Measurements from ENCODE around the gene CIAO3. TPM values are rescaled to one million over a fixed set of nuclear protein-coding genes. Genes with fewer than 3 reads are reported as not detected.
"Not testable (repeated sequence)": the region's sequence is repeated elsewhere in the genome, so short reads cannot be mapped to it uniquely, and the experiment has no call there.

The CIAO3 gene
- polyA plus RNA-seq, 3 donors from 2014 or later: 4.6 to 25.5 (median 17.5) TPM

DNA sequence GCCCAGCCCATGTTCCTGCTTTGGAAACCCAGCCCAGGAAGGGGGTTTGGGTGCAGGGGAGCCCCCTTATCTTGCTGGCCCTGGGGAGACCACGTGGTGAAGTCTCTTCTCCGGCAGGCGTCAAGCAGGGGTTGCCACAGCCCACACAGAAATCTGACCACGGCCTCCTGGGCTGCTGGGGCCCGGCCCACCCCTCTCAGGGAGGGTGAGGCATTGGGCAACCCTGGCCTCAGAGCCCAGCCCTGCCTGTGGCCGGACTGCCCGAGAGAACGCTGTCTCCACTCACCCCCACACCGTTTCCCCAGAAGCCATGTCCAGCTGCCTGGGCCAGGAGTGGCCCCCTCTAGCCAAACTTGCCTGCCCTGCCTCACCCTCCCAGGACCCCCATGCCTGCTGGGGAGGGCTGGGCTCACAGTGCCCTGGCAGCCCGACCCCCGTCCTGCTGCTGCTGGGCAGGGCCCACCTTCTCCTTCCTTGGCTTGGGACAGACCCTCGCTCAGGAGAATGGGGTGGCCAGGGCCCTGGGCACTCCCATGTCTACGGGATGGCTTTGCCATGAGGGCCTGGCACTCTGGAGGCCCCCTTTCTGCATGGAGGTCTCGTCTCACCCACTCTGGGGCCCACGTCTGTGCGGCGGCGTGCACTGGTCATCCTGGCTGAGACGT is 40.7 kb upstream of the CIAO3 start:
- H3K27ac Mint-ChIP-seq: no peak overlapping the region
- DNase-seq: no peak
- H3K4me1 Mint-ChIP-seq: peaks cover 0 to 2% of the 10 kb centered on the region in 2 donors
- no peak overlapping the region for H3K4me3 Mint-ChIP-seq
- H3K27me3 Mint-ChIP-seq (ENCODE audit: low read depth in 3 of 3): peaks cover 0 to 3% (median 0%) of the 10 kb centered on the region in 3 donors
- no peaks in the 10 kb centered on the region for H3K36me3 Mint-ChIP-seq
- H3K9me3 Mint-ChIP-seq: no peaks in the 10 kb centered on the region

DNA sequence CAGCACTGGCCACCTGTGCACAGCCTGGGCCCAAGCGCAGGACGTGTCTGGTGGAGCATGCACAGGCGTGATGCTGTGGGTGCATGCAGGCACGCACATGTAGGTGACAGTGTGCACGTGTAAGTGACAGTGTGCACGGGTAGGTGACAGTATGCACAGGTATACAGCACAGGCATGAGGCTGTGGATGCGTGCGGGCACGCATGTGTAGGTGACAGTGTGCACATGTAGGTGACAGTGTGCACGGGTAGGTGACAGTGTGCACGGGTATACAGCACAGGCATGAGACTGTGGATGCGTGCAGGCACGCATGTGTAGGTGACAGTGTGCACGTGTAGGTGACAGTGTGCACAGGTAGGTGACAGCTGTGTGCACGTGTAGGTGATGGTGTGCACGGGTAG is 39.5 kb upstream of the CIAO3 start:
- Mint-ChIP-seq H3K9me3 (no peaks in the 10 kb centered on the region), H3K27ac (no peak overlapping the region), H3K4me1 (no peaks in the 10 kb centered on the region), H3K36me3 (no peaks in the 10 kb centered on the region), H3K27me3 (ENCODE audit: low read depth in 3 of 3) (peaks cover 0 to 3% (median 2%) of the 10 kb centered on the region in 3 donors), H3K4me3 (peak overlapping the region in 1 of 5 donors; percentile 6)
- no peak for DNase-seq

DNA sequence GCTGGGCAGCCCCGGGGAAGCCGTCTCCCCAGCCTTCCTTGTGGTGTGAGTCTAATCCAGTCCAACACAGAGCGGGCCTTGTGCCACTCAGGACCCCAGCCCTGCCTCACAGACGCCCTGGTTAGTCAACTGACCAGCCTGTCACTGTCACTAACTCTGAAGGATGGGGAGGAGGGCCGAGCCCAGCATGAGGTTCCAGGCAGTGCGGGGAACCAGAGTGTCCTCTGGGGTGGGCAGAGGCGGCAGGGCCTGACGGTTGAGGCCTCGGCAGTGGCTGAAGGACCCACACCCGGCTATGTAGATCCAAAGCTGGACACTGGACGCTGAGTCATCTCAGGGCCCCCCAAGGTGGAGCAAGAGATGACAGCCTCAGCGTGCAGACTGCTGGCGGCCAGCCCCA is 38.8 kb upstream of the CIAO3 start:
- Mint-ChIP-seq H3K27ac (no peak overlapping the region), H3K4me3 (no peak overlapping the region), H3K36me3 (no peaks in the 10 kb centered on the region), H3K27me3 (ENCODE audit: low read depth in 3 of 3) (peaks cover 0 to 3% (median 2%) of the 10 kb centered on the region in 3 donors), H3K9me3 (no peaks in the 10 kb centered on the region), H3K4me1 (no peaks in the 10 kb centered on the region)
- no peak for DNase-seq

DNA sequence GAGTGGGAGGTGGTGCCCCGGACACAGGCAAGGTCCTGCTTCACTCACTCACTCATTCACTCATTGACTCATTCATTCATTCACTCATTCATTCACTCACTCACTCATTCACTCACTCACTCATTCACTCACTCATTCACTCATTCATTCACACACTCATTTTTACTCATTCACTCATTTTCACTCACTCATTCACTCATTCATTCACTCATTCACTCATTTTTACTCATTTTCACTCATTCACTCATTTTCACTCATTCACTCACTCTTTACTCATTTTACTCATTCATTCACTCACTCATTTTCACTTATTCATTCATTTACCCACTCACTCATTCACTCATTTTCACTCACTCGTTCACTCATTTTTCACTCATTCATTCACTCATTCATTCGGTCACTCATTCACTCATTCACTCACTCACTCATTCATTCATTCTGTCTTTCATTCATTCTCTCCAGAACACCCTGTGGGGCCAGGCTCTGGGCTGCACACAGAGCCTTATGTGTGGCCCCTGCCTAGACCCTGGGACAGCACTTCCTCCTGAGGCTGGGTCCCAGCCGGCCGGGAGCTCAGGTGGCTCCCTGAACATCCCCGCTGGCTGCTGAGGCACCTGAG is 38.2 kb upstream of the CIAO3 start:
- no peak overlapping the region for H3K27ac Mint-ChIP-seq
- no peaks in the 10 kb centered on the region for H3K4me1 Mint-ChIP-seq
- no peak for DNase-seq
- no peaks in the 10 kb centered on the region for H3K36me3 Mint-ChIP-seq
- H3K27me3 Mint-ChIP-seq (ENCODE audit: low read depth in 3 of 3): peaks cover 0 to 3% (median 2%) of the 10 kb centered on the region in 3 donors
- H3K4me3 Mint-ChIP-seq: no peak overlapping the region
- H3K9me3 Mint-ChIP-seq: no peaks in the 10 kb centered on the region

DNA sequence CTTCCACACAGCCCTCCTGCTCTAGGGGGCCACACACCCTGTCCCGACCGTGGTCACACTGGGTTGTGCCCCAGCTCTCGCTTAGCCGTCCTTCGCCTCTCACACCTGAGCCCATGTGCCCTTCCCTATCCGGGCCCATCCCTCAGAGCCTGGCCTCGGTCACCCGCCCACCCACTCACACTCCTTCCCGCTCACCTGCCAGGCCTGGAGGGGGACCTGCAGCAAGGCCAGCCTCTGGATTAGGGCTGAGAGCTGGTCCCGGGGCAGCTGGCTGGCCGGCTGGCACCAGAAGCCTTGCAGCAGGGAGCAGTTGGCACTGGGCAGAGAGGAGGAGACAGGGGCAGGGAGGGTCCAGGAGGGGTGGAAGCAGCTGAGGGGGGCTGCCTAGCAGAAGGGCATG is 37.6 kb upstream of the CIAO3 start:
- no peak overlapping the region for H3K4me3 Mint-ChIP-seq
- no peak overlapping the region for H3K27ac Mint-ChIP-seq
- no peak for DNase-seq
- H3K36me3 Mint-ChIP-seq: no peaks in the 10 kb centered on the region
- no peaks in the 10 kb centered on the region for H3K4me1 Mint-ChIP-seq
- H3K27me3 Mint-ChIP-seq (ENCODE audit: low read depth in 3 of 3): peaks cover 0 to 3% (median 2%) of the 10 kb centered on the region in 3 donors
- no peaks in the 10 kb centered on the region for H3K9me3 Mint-ChIP-seq

DNA sequence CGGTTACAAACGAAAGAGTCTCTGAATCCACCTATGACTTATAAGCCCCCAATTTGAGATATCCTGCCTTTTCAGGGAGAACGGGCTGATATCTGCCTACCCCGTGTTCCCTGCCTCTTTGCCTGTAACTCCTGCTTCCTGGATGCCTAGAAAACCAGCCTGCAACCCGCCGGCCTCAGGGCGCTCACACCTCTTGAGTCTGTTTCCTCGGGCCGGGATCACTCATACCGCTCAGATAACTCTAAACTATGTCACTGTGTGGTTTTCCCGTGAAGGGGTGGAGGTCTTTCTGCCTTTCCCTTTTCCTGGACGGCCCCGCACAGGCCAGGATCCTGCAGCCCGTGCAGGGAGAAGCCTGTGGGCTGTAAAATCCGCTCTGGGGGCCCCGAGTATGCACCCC is 37.0 kb upstream of the CIAO3 start:
- DNase-seq: no peak
- Mint-ChIP-seq H3K4me1 (no peaks in the 10 kb centered on the region), H3K9me3 (no peaks in the 10 kb centered on the region), H3K27me3 (ENCODE audit: low read depth in 3 of 3) (peaks cover 0 to 3% (median 2%) of the 10 kb centered on the region in 3 donors), H3K27ac (no peak overlapping the region), H3K4me3 (no peak overlapping the region), H3K36me3 (no peaks in the 10 kb centered on the region)

DNA sequence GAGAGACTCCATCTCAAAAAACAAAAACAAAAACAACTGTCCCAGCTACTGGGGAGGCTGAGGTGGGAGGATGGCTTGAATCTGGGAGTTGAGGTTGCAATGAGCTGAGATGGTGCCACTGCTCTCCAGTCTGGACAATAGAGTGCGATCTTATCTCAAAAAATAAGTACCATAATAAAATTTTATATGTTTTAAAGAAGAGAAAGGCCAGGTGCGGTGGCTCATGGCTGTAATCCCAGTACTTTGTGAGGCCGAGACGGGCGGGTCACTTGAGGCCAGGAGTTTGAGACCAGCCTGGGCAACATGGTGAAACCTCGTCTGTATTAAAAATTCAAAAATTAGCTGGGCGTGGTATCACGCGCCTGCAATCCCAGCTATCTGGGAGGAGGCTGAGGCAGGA is 36.0 kb upstream of the CIAO3 start:
- H3K9me3 Mint-ChIP-seq: no peaks in the 10 kb centered on the region

DNA sequence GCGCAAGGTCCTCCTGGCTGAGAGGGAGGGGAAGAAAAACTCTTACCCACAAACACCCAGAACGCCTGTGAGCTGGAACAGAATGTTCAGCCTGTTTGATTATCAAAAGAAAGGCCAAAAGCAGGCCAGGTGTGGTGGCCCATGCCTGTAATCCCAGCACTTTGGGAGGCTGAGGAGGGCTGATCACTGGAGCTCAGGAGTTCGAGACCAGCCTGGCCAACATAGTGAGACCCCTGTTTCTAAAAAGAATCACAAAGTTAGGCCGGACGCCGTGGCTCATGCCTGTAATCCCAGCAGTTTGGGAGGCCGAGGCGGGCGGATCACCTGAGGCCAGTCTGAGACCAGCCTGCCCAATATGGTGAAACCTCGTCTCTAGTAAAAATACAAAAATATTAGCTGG is 35.5 kb upstream of the CIAO3 start:
- not testable (repeated sequence) for H3K27ac Mint-ChIP-seq, H3K4me1 Mint-ChIP-seq

More for the DNA sequence above, 36.0 kb upstream of the CIAO3 start:
- Mint-ChIP-seq H3K27ac (no peak overlapping the region), H3K4me3 (no peak overlapping the region), H3K4me1 (no peaks in the 10 kb centered on the region), H3K27me3 (ENCODE audit: low read depth in 3 of 3) (peaks cover 0 to 3% (median 2%) of the 10 kb centered on the region in 3 donors), H3K36me3 (no peaks in the 10 kb centered on the region)
- no peak for DNase-seq

DNA sequence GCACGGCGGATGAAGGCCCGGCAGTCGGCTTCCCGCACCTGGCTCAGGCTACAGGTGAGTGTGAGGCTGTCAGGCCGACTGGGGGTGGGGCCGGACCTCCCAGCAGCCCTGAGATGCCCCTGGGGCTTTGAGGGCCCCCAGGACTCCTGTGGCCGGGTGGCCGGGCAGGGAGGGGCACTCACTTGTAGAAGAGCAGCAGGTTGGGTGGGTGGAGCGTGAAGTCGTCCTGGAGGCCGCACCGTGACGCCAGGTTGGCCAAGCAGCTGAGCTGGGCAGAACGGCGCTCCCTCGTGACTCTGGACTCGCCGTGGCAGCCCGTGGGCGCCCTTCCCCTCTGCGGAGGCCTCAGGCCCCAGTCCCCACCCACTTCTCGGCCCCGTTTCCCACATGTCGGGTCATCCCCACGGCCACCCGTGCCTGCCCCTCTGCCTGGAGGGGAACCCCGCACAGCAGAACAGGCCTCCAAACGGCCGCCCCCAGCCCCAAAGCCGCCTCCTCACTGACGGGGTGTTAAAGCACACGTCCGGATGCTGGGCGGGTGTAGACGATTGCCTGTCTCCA is 34.5 kb upstream of the CIAO3 start:
- Mint-ChIP-seq H3K27me3 (ENCODE audit: low read depth in 3 of 3) (peaks cover 0 to 3% (median 2%) of the 10 kb centered on the region in 3 donors), H3K36me3 (no peaks in the 10 kb centered on the region), H3K4me1 (no peaks in the 10 kb centered on the region), H3K4me3 (no peak overlapping the region), H3K27ac (no peak overlapping the region), H3K9me3 (no peaks in the 10 kb centered on the region)
- DNase-seq: no peak

More for the DNA sequence above, 35.5 kb upstream of the CIAO3 start:
- H3K27me3 Mint-ChIP-seq (ENCODE audit: low read depth in 3 of 3); DNase-seq; H3K36me3 Mint-ChIP-seq; H3K9me3 Mint-ChIP-seq; H3K4me3 Mint-ChIP-seq: not testable (repeated sequence)

DNA sequence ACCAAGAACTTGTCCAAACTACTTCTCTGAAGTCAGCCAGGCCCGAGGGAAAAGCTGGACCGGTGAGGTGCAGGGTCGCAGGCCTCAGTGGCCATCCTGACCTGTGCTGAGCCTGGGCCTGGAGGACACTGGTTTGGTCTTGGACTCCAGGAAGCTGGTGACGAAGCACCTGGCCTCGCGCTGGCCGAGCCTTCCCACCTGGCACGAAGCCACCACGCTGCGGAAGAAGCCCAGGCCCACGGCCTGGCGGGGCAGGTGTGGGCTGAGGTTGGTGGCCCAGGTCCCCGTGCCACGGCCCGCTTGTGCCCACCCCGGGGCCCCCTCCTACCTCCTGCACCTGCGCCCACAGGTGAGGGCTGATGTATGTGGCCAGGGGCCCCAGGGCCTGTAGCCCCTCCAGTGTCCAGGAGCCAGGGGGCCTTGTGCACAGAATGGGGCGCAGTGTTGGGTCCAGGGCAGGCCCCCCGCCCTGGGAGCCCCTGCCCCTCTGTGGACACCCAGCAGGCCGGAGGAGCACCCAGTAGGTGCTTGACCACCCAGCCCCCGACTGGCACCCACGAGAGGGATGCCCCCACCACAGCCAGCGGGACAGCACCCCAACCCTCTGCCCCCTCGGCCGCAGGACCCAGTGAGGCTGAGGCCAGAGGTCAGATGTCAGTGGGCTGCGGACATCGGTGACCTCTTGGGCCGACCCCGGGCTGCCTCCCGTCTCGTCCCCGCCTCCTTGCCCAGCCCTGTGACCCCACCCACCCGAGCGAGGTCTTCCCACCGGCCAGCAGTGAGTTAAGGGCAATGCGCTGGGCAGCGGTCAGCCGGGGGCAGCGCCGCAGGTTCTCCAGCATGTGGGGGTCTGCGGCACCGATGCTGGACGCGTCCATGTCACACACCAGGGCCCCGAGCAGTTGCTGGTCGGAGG is 33.5 kb upstream of the CIAO3 start:
- no peaks in the 10 kb centered on the region for H3K9me3 Mint-ChIP-seq
- DNase-seq: no peak
- peaks cover 0 to 3% (median 2%) of the 10 kb centered on the region in 3 donors for H3K27me3 Mint-ChIP-seq (ENCODE audit: low read depth in 3 of 3)
- H3K27ac Mint-ChIP-seq: no peak overlapping the region
- no peak overlapping the region for H3K4me3 Mint-ChIP-seq
- H3K36me3 Mint-ChIP-seq: no peaks in the 10 kb centered on the region
- H3K4me1 Mint-ChIP-seq: no peaks in the 10 kb centered on the region

DNA sequence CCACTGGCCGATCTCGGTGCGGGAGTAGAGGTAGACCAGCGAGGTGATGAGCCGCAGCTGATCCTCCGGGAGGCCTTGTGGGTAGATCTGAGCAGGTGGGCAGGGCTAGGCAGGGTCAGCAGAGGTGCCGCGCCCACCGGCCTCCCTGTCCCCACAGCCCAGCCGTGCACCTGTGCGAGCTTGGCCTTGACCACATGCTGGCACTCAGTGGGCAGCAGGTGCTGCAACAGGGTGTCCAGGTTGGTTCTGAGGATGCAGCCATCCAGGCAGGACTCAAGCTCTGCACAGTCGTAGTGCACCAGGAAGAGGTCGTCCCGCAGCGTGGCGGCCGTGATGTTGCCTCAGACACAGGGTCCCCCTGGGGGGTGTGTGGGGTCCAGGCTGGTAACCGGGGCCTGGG is 32.2 kb upstream of the CIAO3 start:
- Mint-ChIP-seq H3K4me3 (no peak overlapping the region), H3K9me3 (no peaks in the 10 kb centered on the region), H3K27me3 (ENCODE audit: low read depth in 3 of 3) (peaks cover 0 to 3% (median 2%) of the 10 kb centered on the region in 3 donors), H3K27ac (no peak overlapping the region), H3K4me1 (no peaks in the 10 kb centered on the region), H3K36me3 (no peaks in the 10 kb centered on the region)
- no peak for DNase-seq

DNA sequence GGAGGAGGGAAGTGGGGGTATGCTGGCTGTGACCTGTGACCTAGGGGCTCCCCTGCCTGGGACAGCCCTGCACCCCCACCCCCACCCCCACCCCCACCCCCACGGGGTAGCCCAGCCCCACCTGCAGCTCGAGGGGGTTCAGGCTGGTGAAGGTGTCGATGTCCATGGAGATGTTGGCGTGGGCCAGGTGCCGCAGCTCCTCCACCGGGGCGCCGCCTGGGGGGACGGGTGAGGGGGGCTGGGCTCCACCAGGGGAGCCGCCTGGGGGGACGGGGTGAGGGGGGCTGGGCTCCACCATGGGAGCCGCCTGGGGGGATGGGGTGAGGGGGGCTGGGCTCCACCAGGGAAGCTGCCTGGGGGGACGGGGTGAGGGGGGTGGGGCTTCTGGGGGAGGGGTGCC is 29.6 kb upstream of the CIAO3 start:
- no peaks in the 10 kb centered on the region for H3K4me1 Mint-ChIP-seq
- no peak for DNase-seq
- no peak overlapping the region for H3K4me3 Mint-ChIP-seq
- H3K27ac Mint-ChIP-seq: no peak overlapping the region
- H3K36me3 Mint-ChIP-seq: no peaks in the 10 kb centered on the region
- peaks cover 0 to 2% (median 1%) of the 10 kb centered on the region in 3 donors for H3K27me3 Mint-ChIP-seq (ENCODE audit: low read depth in 3 of 3)
- H3K9me3 Mint-ChIP-seq: no peaks in the 10 kb centered on the region

DNA sequence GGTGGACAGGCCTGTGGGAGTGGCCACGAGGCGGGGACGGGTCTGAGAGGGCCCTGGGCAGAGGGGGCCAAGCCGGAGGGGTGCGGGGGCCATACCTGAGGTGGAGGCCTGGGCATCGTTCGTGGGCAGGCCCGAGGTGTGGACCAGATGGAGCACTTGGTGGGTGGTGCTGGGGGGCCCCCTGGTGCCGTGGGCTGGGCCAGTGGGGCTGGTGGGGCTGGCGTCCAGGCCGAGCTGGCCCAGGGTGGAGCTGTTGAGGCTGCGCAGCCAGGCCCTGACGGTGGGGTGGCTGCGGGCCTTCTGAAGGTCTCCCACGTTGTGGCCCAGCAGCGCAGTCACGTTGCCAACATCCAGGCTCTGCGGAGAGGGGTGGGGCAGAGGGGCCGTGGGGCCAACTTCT is 29.1 kb upstream of the CIAO3 start:
- no peak overlapping the region for H3K4me3 Mint-ChIP-seq

More for the DNA sequence above, 29.1 kb upstream of the CIAO3 start:
- Mint-ChIP-seq H3K36me3 (no peaks in the 10 kb centered on the region), H3K27me3 (ENCODE audit: low read depth in 3 of 3) (peaks cover 0 to 2% (median 1%) of the 10 kb centered on the region in 3 donors), H3K27ac (no peak overlapping the region), H3K4me1 (no peaks in the 10 kb centered on the region), H3K9me3 (no peaks in the 10 kb centered on the region)
- DNase-seq: no peak

All from immature natural killer cell (primary cell).